ENCODE data around the gene ABLIM2.
A peak's percentile ranks its signal among the peaks of the same experiment; 100 is the strongest.

Gene ABLIM2

DNA sequence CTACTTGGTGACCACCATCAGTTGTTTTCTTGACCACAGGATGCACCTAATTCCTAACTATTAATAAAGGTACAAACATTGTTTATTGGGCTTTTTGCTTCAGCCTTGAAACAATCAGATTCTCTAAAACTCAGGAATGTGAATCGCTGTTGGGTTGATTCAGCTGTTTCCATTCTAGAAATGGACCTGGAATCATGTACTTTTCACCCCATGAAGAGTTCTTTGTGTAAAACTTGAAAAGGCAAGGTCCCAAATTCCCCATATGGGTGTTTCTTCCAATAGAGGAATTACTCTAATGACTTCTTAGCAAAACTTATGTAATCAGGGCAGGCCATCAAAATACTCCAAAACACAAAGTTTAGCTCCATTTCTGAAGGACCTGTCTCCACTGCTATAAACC lies 226.3 kb downstream of the ABLIM2 start:
- Histone ChIP-seq H3K23ac (ENCODE audit: low read length) (no peak overlapping the region), H2BK15ac (replicated peaks; ENCODE audit: low read depth) (no peak overlapping the region), H3K4ac (ENCODE audit: low read depth, low read length) (no peak overlapping the region), H3K79me2 (ENCODE audit: control insufficient read depth, insufficient read depth, low read length) (peaks cover 69% of the 10 kb centered on the region), H3K36me3 (ENCODE audit: control insufficient read depth, insufficient read depth, low read length) (peaks cover 2% of the 10 kb centered on the region), H3K4me2 (ENCODE audit: low read length) (no peak overlapping the region), H2AK5ac (ENCODE audit: low read length) (no peak overlapping the region), H3K18ac (ENCODE audit: low read length) (no peak overlapping the region), H3K9ac (ENCODE audit: low read length) (no peak overlapping the region), H3K4me1 (ENCODE audit: control insufficient read depth, low read depth, low read length) (peaks cover 10% of the 10 kb centered on the region), H3K79me1 (ENCODE audit: low read length) (peaks cover 29% of the 10 kb centered on the region), H3K56ac (ENCODE audit: low read length) (no peak overlapping the region), H4K8ac (ENCODE audit: low read depth, low read length) (no peak overlapping the region), H3K27ac (ENCODE audit: low read depth, low read length) (no peak overlapping the region), H3K4me3 (ENCODE audit: low read length) (no peak overlapping the region), H4K5ac (ENCODE audit: low read length) (no peak overlapping the region), H2BK120ac (ENCODE audit: low read depth, low read length) (no peak overlapping the region), H3K27me3 (ENCODE audit: insufficient read depth, low read length, poor library complexity) (no peaks in the 10 kb centered on the region), H2BK5ac (ENCODE audit: low read length) (no peak overlapping the region)
- DNase-seq = no peak
- no CpG with 5 or more reads among the region's 1 CpG for WGBS (ENCODE audit: extremely low coverage, insufficient coverage, low lambda C conversion rate)

DNA sequence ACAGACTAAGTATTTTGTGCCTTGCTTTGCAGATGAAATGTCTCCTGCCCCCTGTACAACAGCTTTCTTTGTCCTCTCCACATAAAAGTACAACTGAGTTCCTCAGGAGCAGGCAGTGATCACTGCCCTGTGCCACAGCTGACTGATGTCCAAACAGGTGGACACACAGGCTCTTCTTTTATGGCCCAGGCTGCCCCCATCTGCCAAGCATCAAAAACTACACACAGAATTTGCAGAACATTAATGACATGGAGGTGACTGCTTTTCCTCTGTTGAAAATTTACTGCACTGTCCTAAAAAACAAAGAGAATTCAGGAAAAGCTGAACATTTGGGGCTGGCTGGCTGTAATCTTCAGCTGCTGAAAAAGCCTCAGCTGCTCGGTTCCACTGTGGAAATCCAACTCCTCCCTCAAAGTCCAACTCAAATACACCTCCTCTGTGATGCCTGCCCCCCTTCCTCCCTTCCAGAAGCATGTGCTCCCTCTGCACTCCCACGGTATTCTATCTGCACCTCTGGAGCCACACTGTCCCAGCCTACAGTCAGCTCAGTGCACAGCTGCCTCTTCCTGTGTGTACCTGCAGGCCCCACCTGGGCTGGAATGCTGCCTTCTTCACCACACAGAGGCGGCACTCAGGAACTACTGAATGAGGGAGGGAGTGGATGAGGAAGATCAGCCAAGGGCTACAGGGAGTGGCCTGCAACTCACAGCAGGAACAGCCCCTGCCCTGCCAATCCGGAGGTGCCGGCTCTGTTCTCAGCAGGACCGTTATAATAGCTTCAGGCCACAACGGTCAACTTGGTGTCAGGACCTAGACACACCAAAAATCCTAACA lies 229.3 kb downstream of the ABLIM2 start:
- Histone ChIP-seq H3K4me1 (ENCODE audit: control insufficient read depth, low read depth, low read length) (peaks cover 10% of the 10 kb centered on the region), H3K4me2 (ENCODE audit: low read length) (peak overlapping the region; percentile 7), H3K23ac (ENCODE audit: low read length) (peak overlapping the region; percentile 37), H3K79me2 (ENCODE audit: control insufficient read depth, insufficient read depth, low read length) (peaks cover 77% of the 10 kb centered on the region), H3K27me3 (ENCODE audit: insufficient read depth, low read length, poor library complexity) (no peaks in the 10 kb centered on the region), H3K56ac (ENCODE audit: low read length) (peak overlapping the region; percentile 70), H3K4me3 (ENCODE audit: low read length) (no peak overlapping the region), H2BK120ac (ENCODE audit: low read depth, low read length) (no peak overlapping the region), H3K36me3 (ENCODE audit: control insufficient read depth, insufficient read depth, low read length) (peaks cover 2% of the 10 kb centered on the region), H2BK5ac (ENCODE audit: low read length) (no peak overlapping the region), H4K5ac (ENCODE audit: low read length) (no peak overlapping the region), H2AK5ac (ENCODE audit: low read length) (no peak overlapping the region), H3K4ac (ENCODE audit: low read depth, low read length) (no peak overlapping the region), H4K8ac (ENCODE audit: low read depth, low read length) (no peak overlapping the region), H3K9ac (ENCODE audit: low read length) (peak overlapping the region; percentile 37), H2BK15ac (replicated peaks; ENCODE audit: low read depth) (no peak overlapping the region), H3K18ac (ENCODE audit: low read length) (no peak overlapping the region), H3K79me1 (ENCODE audit: low read length) (peaks cover 38% of the 10 kb centered on the region), H3K27ac (ENCODE audit: low read depth, low read length) (peak overlapping the region; percentile 8)
- no CpG with 5 or more reads among the region's 7 CpGs for WGBS (ENCODE audit: extremely low coverage, insufficient coverage, low lambda C conversion rate)
- peak; percentile 85 for DNase-seq

DNA sequence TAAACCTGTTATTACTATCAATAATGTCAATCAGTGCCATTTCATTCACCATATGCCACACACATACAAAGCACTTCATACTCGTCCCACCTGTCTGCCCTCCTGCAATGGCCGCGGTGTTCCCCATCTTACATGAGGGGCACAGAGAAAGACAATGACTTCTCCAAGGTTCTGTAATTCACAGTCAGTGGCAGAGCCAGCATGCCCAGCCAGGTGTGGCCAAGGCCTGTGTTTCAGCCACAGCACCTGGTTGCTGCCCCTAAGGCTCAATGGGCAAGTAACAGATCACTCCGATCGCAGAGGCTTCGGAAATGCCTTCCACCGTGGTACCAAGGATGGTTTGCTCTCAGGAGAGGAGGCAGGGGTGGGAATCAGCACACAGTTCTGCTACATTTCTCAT lies 229.9 kb downstream of the ABLIM2 start:
- H2BK15ac ChIP-seq (replicated peaks; ENCODE audit: low read depth) = no peak overlapping the region
- DNase-seq = no peak
- no peak overlapping the region for H3K27ac ChIP-seq (ENCODE audit: low read depth, low read length)
- no peaks in the 10 kb centered on the region for H3K27me3 ChIP-seq (ENCODE audit: insufficient read depth, low read length, poor library complexity)
- no peak overlapping the region for H2AK5ac ChIP-seq (ENCODE audit: low read length)
- peak overlapping the region; percentile 53 for H3K23ac ChIP-seq (ENCODE audit: low read length)
- H3K4ac ChIP-seq (ENCODE audit: low read depth, low read length) = no peak overlapping the region
- no peak overlapping the region for H2BK120ac ChIP-seq (ENCODE audit: low read depth, low read length)
- no peaks in the 10 kb centered on the region for H3K36me3 ChIP-seq (ENCODE audit: control insufficient read depth, insufficient read depth, low read length)
- peaks cover 76% of the 10 kb centered on the region for H3K79me2 ChIP-seq (ENCODE audit: control insufficient read depth, insufficient read depth, low read length)
- H3K9ac ChIP-seq (ENCODE audit: low read length) = no peak overlapping the region
- no CpG with 5 or more reads among the region's 7 CpGs for WGBS (ENCODE audit: extremely low coverage, insufficient coverage, low lambda C conversion rate)
- H4K5ac ChIP-seq (ENCODE audit: low read length) = no peak overlapping the region
- H3K4me3 ChIP-seq (ENCODE audit: low read length) = no peak overlapping the region
- no peak overlapping the region for H3K18ac ChIP-seq (ENCODE audit: low read length)
- no peak overlapping the region for H3K4me2 ChIP-seq (ENCODE audit: low read length)
- peak overlapping the region; percentile 54 for H3K56ac ChIP-seq (ENCODE audit: low read length)
- peaks cover 10% of the 10 kb centered on the region for H3K4me1 ChIP-seq (ENCODE audit: control insufficient read depth, low read depth, low read length)
- H2BK5ac ChIP-seq (ENCODE audit: low read length) = no peak overlapping the region
- H3K79me1 ChIP-seq (ENCODE audit: low read length) = peaks cover 33% of the 10 kb centered on the region
- H4K8ac ChIP-seq (ENCODE audit: low read depth, low read length) = no peak overlapping the region

DNA sequence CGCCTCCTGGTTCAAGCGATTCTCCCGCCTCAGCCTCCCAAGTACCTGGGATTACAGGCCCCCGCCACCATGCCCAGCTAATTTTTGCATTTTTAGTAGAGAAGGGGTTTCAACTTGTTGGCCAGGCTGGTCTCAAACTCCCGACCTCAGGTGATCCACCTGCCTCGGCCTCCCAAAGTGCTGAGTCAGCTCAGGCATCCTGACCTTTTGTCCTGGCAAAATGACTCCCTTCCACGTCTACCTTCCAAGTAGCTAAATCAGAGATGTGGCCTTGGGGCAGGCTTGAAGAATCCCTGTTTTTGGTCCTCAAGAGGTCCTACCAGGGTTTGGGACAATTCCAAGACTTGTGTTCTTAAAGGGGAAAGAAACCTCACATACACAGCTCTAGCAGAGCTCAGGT lies 231.8 kb downstream of the ABLIM2 start:
- Histone ChIP-seq H2AK5ac (ENCODE audit: low read length) (no peak overlapping the region), H3K4me1 (ENCODE audit: control insufficient read depth, low read depth, low read length) (peaks cover 10% of the 10 kb centered on the region), H3K23ac (ENCODE audit: low read length) (no peak overlapping the region), H4K8ac (ENCODE audit: low read depth, low read length) (no peak overlapping the region), H3K27ac (ENCODE audit: low read depth, low read length) (no peak overlapping the region), H3K9ac (ENCODE audit: low read length) (no peak overlapping the region), H3K4me3 (ENCODE audit: low read length) (no peak overlapping the region), H3K27me3 (ENCODE audit: insufficient read depth, low read length, poor library complexity) (no peaks in the 10 kb centered on the region), H2BK5ac (ENCODE audit: low read length) (no peak overlapping the region), H3K36me3 (ENCODE audit: control insufficient read depth, insufficient read depth, low read length) (no peaks in the 10 kb centered on the region), H2BK120ac (ENCODE audit: low read depth, low read length) (no peak overlapping the region), H3K4ac (ENCODE audit: low read depth, low read length) (no peak overlapping the region), H3K79me1 (ENCODE audit: low read length) (peaks cover 30% of the 10 kb centered on the region), H3K4me2 (ENCODE audit: low read length) (no peak overlapping the region), H2BK15ac (replicated peaks; ENCODE audit: low read depth) (no peak overlapping the region), H3K56ac (ENCODE audit: low read length) (no peak overlapping the region), H4K5ac (ENCODE audit: low read length) (no peak overlapping the region), H3K79me2 (ENCODE audit: control insufficient read depth, insufficient read depth, low read length) (peaks cover 77% of the 10 kb centered on the region), H3K18ac (ENCODE audit: low read length) (no peak overlapping the region)
- DNase-seq = no peak
- WGBS (ENCODE audit: extremely low coverage, insufficient coverage, low lambda C conversion rate) = no CpG with 5 or more reads among the region's 7 CpGs

DNA sequence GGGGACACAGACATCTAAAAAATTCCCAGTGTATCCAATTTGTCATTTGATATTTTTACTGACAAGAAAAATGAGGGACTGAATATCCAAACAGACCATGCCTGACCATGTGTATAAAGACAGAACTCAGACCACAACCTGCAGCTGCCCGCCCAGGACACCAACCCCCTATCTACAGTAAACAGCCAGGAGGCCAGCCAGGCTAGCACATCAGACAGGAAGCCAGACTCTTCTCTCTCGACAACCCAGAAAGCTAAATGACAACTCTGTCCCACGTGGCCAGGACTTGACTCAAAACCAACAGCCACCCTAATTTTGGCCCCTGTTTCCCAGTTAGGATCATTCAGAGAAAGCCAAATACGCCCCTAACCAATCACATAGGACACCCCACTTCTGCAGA lies 234.0 kb downstream of the ABLIM2 start:
- Histone ChIP-seq H3K23ac (ENCODE audit: low read length) (no peak overlapping the region), H3K9ac (ENCODE audit: low read length) (no peak overlapping the region), H3K27ac (ENCODE audit: low read depth, low read length) (no peak overlapping the region), H2BK120ac (ENCODE audit: low read depth, low read length) (no peak overlapping the region), H2AK5ac (ENCODE audit: low read length) (no peak overlapping the region), H2BK5ac (ENCODE audit: low read length) (no peak overlapping the region), H3K4me1 (ENCODE audit: control insufficient read depth, low read depth, low read length) (peaks cover 3% of the 10 kb centered on the region), H3K4ac (ENCODE audit: low read depth, low read length) (no peak overlapping the region), H3K36me3 (ENCODE audit: control insufficient read depth, insufficient read depth, low read length) (no peaks in the 10 kb centered on the region), H3K27me3 (ENCODE audit: insufficient read depth, low read length, poor library complexity) (no peaks in the 10 kb centered on the region), H3K79me1 (ENCODE audit: low read length) (peaks cover 26% of the 10 kb centered on the region), H2BK15ac (replicated peaks; ENCODE audit: low read depth) (no peak overlapping the region), H3K4me3 (ENCODE audit: low read length) (no peak overlapping the region), H4K8ac (ENCODE audit: low read depth, low read length) (no peak overlapping the region), H3K56ac (ENCODE audit: low read length) (no peak overlapping the region), H3K4me2 (ENCODE audit: low read length) (no peak overlapping the region), H3K18ac (ENCODE audit: low read length) (no peak overlapping the region), H3K79me2 (ENCODE audit: control insufficient read depth, insufficient read depth, low read length) (peaks cover 65% of the 10 kb centered on the region), H4K5ac (ENCODE audit: low read length) (no peak overlapping the region)
- DNase-seq = no peak
- WGBS (ENCODE audit: extremely low coverage, insufficient coverage, low lambda C conversion rate) = no CpG with 5 or more reads among the region's 4 CpGs

DNA sequence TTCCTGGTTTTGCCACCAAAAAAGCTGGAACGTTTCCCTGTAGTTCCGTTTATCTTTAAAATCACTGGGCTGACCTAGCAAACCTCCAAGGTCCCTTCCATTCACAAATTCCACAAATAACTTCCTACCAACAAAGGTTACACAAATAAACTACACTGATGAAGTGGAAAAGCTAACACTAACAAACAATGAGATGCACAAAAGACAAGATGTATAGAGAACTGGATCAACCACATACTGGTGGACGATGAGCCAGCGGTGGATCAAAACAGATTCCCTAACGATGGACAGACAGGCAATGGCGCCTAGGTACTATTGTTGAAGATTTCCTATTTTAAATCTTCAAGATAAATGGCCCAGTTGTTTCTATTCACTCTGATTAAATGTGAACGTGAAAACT lies 234.4 kb downstream of the ABLIM2 start:
- H3K36me3 ChIP-seq (ENCODE audit: control insufficient read depth, insufficient read depth, low read length) = peaks cover under 1% of the 10 kb centered on the region
- H2AK5ac ChIP-seq (ENCODE audit: low read length) = no peak overlapping the region
- H3K56ac ChIP-seq (ENCODE audit: low read length) = no peak overlapping the region
- H3K9ac ChIP-seq (ENCODE audit: low read length) = no peak overlapping the region
- H3K79me2 ChIP-seq (ENCODE audit: control insufficient read depth, insufficient read depth, low read length) = peaks cover 63% of the 10 kb centered on the region
- H4K8ac ChIP-seq (ENCODE audit: low read depth, low read length) = no peak overlapping the region
- no peak overlapping the region for H3K23ac ChIP-seq (ENCODE audit: low read length)
- no peak overlapping the region for H3K4me2 ChIP-seq (ENCODE audit: low read length)
- no peak overlapping the region for H3K27ac ChIP-seq (ENCODE audit: low read depth, low read length)
- H3K4me1 ChIP-seq (ENCODE audit: control insufficient read depth, low read depth, low read length) = no peaks in the 10 kb centered on the region
- H3K79me1 ChIP-seq (ENCODE audit: low read length) = peaks cover 25% of the 10 kb centered on the region
- no peak for DNase-seq
- H2BK120ac ChIP-seq (ENCODE audit: low read depth, low read length) = no peak overlapping the region
- no peak overlapping the region for H3K18ac ChIP-seq (ENCODE audit: low read length)
- WGBS (ENCODE audit: extremely low coverage, insufficient coverage, low lambda C conversion rate) = no CpG with 5 or more reads among the region's 7 CpGs
- H2BK5ac ChIP-seq (ENCODE audit: low read length) = no peak overlapping the region
- no peaks in the 10 kb centered on the region for H3K27me3 ChIP-seq (ENCODE audit: insufficient read depth, low read length, poor library complexity)
- H3K4me3 ChIP-seq (ENCODE audit: low read length) = no peak overlapping the region
- H2BK15ac ChIP-seq (replicated peaks; ENCODE audit: low read depth) = no peak overlapping the region
- H4K5ac ChIP-seq (ENCODE audit: low read length) = no peak overlapping the region
- H3K4ac ChIP-seq (ENCODE audit: low read depth, low read length) = no peak overlapping the region

Measured in mesendoderm (in vitro differentiated cells).